K562 (cell line): ENCODE data around the gene RPS19BP1. TPM values are rescaled to one million over a fixed set of nuclear protein-coding genes. Genes with fewer than 3 reads are reported as not detected.

Experiments used
- ARID4B ChIP-seq: sonication (generic); formaldehyde crosslinking; IDR thresholded peaks from 2 replicates; pipeline ENCODE4 v1.8.0; 2022; ENCODE audit warnings: mild to moderate bottlenecking, missing genetic modification reagents
- FOXP4 ChIP-seq: sonication (generic); formaldehyde crosslinking; IDR thresholded peaks from 2 replicates; pipeline ENCODE4 v1.8.0; 2022; ENCODE audit warnings: mild to moderate bottlenecking, missing genetic modification reagents, borderline replicate concordance
- HDAC6 ChIP-seq: IDR thresholded peaks from 2 replicates; pipeline ENCODE4 v1.6.1; 2012; ENCODE audit warnings: low read depth, mild to moderate bottlenecking, control low read depth, inconsistent platforms, low read length, moderate library complexity
- HINFP ChIP-seq: fragments of 450-650 bp; conservative IDR thresholded peaks from 2 replicates; pipeline ENCODE4 v1.6.1; 2016; ENCODE audit warnings: missing genetic modification characterization, low read depth, mild to moderate bottlenecking, control low read depth, missing compliant biosample characterization
- SIN3A ChIP-seq, 2 experiments: fragments of 150-350 bp in 1 of 2; IDR thresholded peaks; 2 replicates each; pipeline ENCODE4 v1.6.1; 2011 to 2016; ENCODE audit warnings: borderline replicate concordance in 2 of 2, low read depth in 2 of 2, low read length in 2 of 2, mild to moderate bottlenecking in 2 of 2, moderate library complexity in 2 of 2; ENCODE audit not compliant: control insufficient read depth in 1 of 2
- TAF7 ChIP-seq: fragments of 450-650 bp; IDR thresholded peaks from 2 replicates; pipeline ENCODE4 v1.6.1; 2016; ENCODE audit warnings: missing genetic modification characterization, missing compliant biosample characterization
- polyA plus RNA-seq, 8 experiments: library from polyadenylated mRNA; depleted of rRNA in 4 of 8; stranded (reverse) in 5 of 8; unstranded in 3 of 8; fragments of >200 nt; fragmentation: Nextera tagmentation in 2 of 8; fragmentation: Illumina TruSeq in 1 of 8; extraction: Ambion mirVana in 2 of 8; extraction: Trizol in 1 of 8; gene quantifications; 2 replicates each; pipeline versions ENCODE4 v1.2.1 to v1.2.3, GENCODE V29; 2011 to 2014; ENCODE audit warnings: inconsistent platforms in 1 of 8, missing spikeins in 1 of 8
- total RNA-seq, 7 experiments: library from RNA; depleted of rRNA in 6 of 7; stranded (reverse); fragments of >200 nt in 6 of 7; fragmentation: Illumina TruSeq in 2 of 7; extraction: Trizol in 2 of 7; gene quantifications; 2 replicates each; pipeline versions ENCODE4 v1.2.1 to v1.2.3, GENCODE V29; 2011 to 2021; ENCODE audit warnings: low replicate concordance in 1 of 7

RPS19BP1 gene
- total and polyA plus RNA-seq, 9 of the 15 experiments (the other 6 are each of a cell fraction or from before 2014, with no cell fraction given): 3.0 to 223 (median 84.3) TPM

GRCh38 chr22:39493759-39494158 is 38.8 kb downstream of the RPS19BP1 start (continued):
- no peak for TF ChIP-seq FOXP4 (CRISPR knock-in tag)
- no peak for TF ChIP-seq TAF7
- TF ChIP-seq ARID4B: no peak
- no peak for TF ChIP-seq HDAC6
- no peak for TF ChIP-seq HINFP (tag)
- TF ChIP-seq SIN3A (IDR thresholded peaks at IDR 0.05; ENCODE audit: borderline replicate concordance in 2 of 2, control insufficient read depth in 1 of 2, low read depth in 2 of 2, low read length in 2 of 2): no peak
